HG03108 (cell line): ENCODE measurements around the gene MCMBP.
"Not testable (repeated sequence)": the region's sequence is repeated elsewhere in the genome, so short reads cannot be mapped to it uniquely, and the experiment has no call there.

Experiments
- ATAC-seq: cut with Tn5 transposase; IDR thresholded peaks from one replicate; pipeline ENCODE4 v1.9.1; 2021; ENCODE audit warnings: moderate library complexity; ENCODE audit not compliant: unreplicated experiment

The MCMBP gene

GRCh38 chr10:119872610-119872859 lies at the start of gene MCMBP:
Gene MCMBP (minus strand): TSS chr10:119872843. CDS start chr10:119872584, 259 bp downstream.
- ATAC-seq, result no peak

- no peak for ATAC-seq
Observed at GRCh38 chr10:119919826-119920225, 47.2 kb upstream of the MCMBP start.

GRCh38 chr10:119919271-119919670 lies 46.6 kb upstream of the MCMBP start:
- no peak for ATAC-seq

- no peak for ATAC-seq
Observed at GRCh38 chr10:119917777-119918176, 45.1 kb upstream of the MCMBP start.

- ATAC-seq, result no peak
Observed at GRCh38 chr10:119910689-119911088, 38.0 kb upstream of the MCMBP start.

- ATAC-seq, result no peak
Observed at GRCh38 chr10:119908166-119908565, 35.5 kb upstream of the MCMBP start.

GRCh38 chr10:119907695-119908094 lies 35.1 kb upstream of the MCMBP start:
- ATAC-seq, result not testable (repeated sequence)

GRCh38 chr10:119903946-119904666 lies 31.5 kb upstream of the MCMBP start:
- ATAC-seq, result no peak

GRCh38 chr10:119898577-119898976 lies 25.9 kb upstream of the MCMBP start:
- ATAC-seq, result no peak

GRCh38 chr10:119896937-119897770 lies 24.5 kb upstream of the MCMBP start:
- no peak for ATAC-seq

- ATAC-seq, result no peak
Observed at GRCh38 chr10:119896061-119896655, 23.5 kb upstream of the MCMBP start.

- ATAC-seq, result no peak
Observed at GRCh38 chr10:119893845-119894427, 21.3 kb upstream of the MCMBP start.

GRCh38 chr10:119893074-119893473 lies 20.4 kb upstream of the MCMBP start:
- no peak for ATAC-seq

- peak; percentile 99 for ATAC-seq
Observed at GRCh38 chr10:119892188-119893065, 19.8 kb upstream of the MCMBP start, which contains the start of gene SEC23IP. Gene SEC23IP (plus strand): TSS chr10:119892730. CDS start chr10:119892783, 53 bp downstream.

GRCh38 chr10:119891849-119892187 lies 19.2 kb upstream of the MCMBP start:
- not testable (repeated sequence) for ATAC-seq

GRCh38 chr10:119890307-119890706 lies 17.7 kb upstream of the MCMBP start:
- ATAC-seq, result not testable (repeated sequence)

- ATAC-seq, result not testable (repeated sequence)
Observed at GRCh38 chr10:119889201-119889600, 16.6 kb upstream of the MCMBP start.

GRCh38 chr10:119888715-119889114 lies 16.1 kb upstream of the MCMBP start:
- not testable (repeated sequence) for ATAC-seq

GRCh38 chr10:119886070-119886469 lies 13.4 kb upstream of the MCMBP start:
- ATAC-seq, result not testable (repeated sequence)

- not testable (repeated sequence) for ATAC-seq
Observed at GRCh38 chr10:119883901-119884611, 11.4 kb upstream of the MCMBP start.
